M059J (cell line): Measurements from ENCODE around the gene TRAPPC12. TPM values are rescaled to one million over a fixed set of nuclear protein-coding genes. Genes with fewer than 3 reads are reported as not detected.
"Not testable (repeated sequence)": the region's sequence is repeated elsewhere in the genome, so short reads cannot be mapped to it uniquely, and the experiment has no call there.

Experiments used
- DNase-seq: peaks from one replicate; pipeline ENCODE4 v3.0.0-alpha.2; 2012; ENCODE audit warnings: low read depth
- total RNA-seq: library from RNA; depleted of rRNA; stranded (reverse); fragments of >200 nt; shearing (Covaris generic); gene quantifications from 2 replicates; pipeline ENCODE4 v1.2.3, GENCODE V29; 2014

TRAPPC12 gene
- total RNA-seq, 1 experiment from 2014 or later: 62.0 TPM

- no peak for DNase-seq
Measured at GRCh38 chr2:3432693-3433338, 53.3 kb downstream of the TRAPPC12 start.

- no peak for DNase-seq
Measured at GRCh38 chr2:3433339-3433699, 53.8 kb downstream of the TRAPPC12 start.

- DNase-seq: no peak
Measured at GRCh38 chr2:3433776-3434400, 54.4 kb downstream of the TRAPPC12 start.

GRCh38 chr2:3434654-3435053 lies 55.2 kb downstream of the TRAPPC12 start:
- DNase-seq: no peak

GRCh38 chr2:3435445-3435844 lies 56.0 kb downstream of the TRAPPC12 start:
- DNase-seq: no peak

GRCh38 chr2:3440477-3440876 lies 61.0 kb downstream of the TRAPPC12 start:
- no peak for DNase-seq

GRCh38 chr2:3441465-3441864 lies 62.0 kb downstream of the TRAPPC12 start:
- DNase-seq: no peak

- no peak for DNase-seq
Measured at GRCh38 chr2:3442185-3442584, 62.7 kb downstream of the TRAPPC12 start.

GRCh38 chr2:3443083-3443482 lies 63.6 kb downstream of the TRAPPC12 start:
- no peak for DNase-seq

GRCh38 chr2:3443506-3444084 lies 64.1 kb downstream of the TRAPPC12 start:
- DNase-seq: no peak

GRCh38 chr2:3445891-3446290 lies 66.4 kb downstream of the TRAPPC12 start:
- DNase-seq: no peak

GRCh38 chr2:3446381-3446780 lies 66.9 kb downstream of the TRAPPC12 start:
- DNase-seq: no peak

- DNase-seq: not testable (repeated sequence)
Measured at GRCh38 chr2:3447186-3447585, 67.7 kb downstream of the TRAPPC12 start.

GRCh38 chr2:3447789-3448317 lies 68.4 kb downstream of the TRAPPC12 start:
- DNase-seq: no peak

- DNase-seq: not testable (repeated sequence)
Measured at GRCh38 chr2:3448441-3448911, 69.0 kb downstream of the TRAPPC12 start.

- no peak for DNase-seq
Measured at GRCh38 chr2:3449086-3449485, 69.6 kb downstream of the TRAPPC12 start.

GRCh38 chr2:3449936-3450335 lies 70.4 kb downstream of the TRAPPC12 start:
- DNase-seq: no peak

- DNase-seq: no peak
Measured at GRCh38 chr2:3450385-3451010, 71.0 kb downstream of the TRAPPC12 start.

- DNase-seq: no peak
Measured at GRCh38 chr2:3451169-3451568, 71.7 kb downstream of the TRAPPC12 start.

GRCh38 chr2:3451926-3452671 lies 72.6 kb downstream of the TRAPPC12 start:
- DNase-seq: no peak

- no peak for DNase-seq
Measured at GRCh38 chr2:3453190-3453999, 73.9 kb downstream of the TRAPPC12 start.
